NOMO-1 treated with dmso at 0.1 percent for 144 hours (cell line): ENCODE results near the gene OSBPL2.
A peak's percentile ranks its signal among the peaks of the same experiment; 100 is the strongest.

Experiments
- DNase-seq: peaks from one replicate; lab custom pipeline; 2025; ENCODE audit not compliant: unreplicated experiment; lab: John Stamatoyannopoulos, UW

The OSBPL2 gene

DNA sequence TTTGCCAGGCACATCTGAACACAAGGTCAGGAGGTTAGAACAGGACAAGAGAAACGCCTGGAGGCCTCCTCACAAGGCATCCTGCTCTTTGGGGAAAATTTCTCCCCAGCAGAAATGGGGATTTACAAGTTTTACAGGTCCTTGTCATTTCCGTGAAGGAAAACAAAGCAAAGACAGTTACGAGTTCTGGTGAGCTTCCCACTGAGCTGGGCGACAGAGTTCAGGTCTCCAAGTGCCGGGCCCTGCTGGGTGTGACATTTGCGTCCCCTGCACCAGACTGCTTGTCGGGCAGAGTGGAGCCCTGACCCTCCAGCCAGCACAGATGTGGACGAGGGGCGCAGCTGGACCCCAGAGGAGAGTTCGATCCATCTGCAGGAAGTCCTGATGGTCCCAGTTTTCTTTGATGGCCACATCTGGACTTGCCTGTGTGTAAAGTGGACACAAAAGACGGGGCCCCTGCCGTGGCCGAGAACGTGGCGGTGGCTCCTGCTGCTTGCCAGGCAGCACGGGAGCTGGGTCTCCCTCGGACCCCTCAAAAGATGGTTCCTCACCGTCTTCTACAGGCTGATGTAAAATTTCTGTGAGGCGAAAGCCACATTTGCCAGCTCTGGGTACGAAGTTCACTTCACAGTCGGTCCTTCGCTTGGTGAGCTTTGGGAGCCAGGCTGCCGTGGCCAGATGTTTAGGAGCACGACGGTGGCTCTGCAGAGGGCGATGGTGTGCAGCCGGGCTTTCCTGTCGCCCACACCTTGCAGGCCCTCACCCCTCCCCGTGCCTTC lies 59.3 kb downstream of the OSBPL2 start:
- no peak for DNase-seq

DNA sequence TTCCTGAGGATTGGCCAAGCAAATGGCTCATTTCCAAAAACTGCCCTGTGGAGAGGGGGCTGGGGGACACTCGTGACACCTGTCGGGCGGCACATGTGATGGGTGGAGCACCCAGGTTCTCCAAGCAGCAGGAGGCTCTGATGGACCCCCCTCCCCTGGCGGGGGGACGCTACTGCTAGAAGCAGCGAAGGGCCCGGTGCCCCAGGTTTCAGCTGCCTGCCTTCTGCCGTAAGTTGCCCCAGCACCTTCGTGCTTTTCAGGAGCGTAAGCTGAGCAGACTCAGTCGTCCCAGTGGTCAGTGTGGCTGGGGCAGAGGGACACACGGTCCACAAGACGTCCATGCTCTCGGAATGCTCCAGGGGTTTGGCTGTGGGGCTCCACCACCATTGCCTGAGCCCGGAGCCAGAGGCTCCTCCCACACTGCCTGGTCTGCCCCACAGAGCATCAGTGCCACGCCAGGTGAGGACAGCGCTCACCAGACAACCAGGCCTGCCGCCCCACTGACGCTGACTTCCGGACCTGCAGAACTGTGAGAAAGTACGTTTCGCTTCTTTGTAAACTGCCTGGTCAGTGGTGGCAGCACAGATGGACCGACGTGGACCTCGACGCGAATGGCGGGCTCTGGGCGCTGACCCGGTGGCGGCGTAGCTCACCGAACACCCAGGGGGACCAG lies 60.4 kb downstream of the OSBPL2 start:
- no peak for DNase-seq

DNA sequence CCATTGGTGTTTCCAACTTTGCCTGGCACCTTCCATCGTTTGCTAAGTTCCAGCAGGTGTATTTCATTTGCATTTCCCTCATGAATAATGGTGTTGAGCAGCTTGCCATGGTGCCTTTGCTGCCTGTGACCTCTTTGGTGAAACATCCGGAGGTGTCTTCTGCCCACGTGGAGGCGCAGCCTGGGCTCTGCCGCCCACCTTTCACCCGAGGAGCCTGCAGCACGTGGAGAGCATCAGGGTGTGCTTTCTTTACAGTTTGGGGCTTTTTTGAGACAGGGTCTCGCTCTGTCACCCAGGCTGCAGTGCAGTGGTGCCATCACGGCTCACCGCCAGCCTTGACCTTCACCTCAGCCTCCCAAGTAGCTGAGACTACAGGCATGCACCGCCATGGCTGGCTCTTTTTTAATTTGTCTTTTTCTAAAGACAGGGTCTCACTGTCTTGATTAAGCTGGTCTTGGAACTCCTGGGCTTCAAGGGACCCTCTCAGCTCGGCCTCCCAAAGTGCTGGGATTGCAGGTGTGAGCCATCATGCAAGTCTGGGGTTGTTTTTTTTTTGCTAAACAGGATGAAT lies 61.4 kb downstream of the OSBPL2 start:
- DNase-seq, result no peak

DNA sequence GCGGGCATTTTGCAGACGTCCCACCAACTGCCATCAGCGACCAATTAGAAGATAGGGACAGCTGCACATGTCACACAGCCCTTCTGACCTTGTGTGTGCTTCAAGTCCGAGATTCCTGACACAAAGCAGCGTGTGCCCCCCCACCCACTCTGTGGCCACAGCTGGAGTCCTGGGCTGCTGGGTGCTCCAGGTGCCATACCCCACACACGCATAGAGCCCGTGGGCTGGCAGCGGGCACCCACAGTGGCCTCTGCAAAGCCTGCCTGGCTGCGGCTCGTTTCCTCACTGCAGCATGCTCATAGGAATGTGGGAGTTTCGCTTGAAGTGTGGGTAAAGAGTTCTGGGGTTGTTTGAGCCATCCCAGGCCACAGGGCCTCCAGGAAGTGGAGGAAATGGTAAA lies 62.0 kb downstream of the OSBPL2 start:
- no peak for DNase-seq

DNA sequence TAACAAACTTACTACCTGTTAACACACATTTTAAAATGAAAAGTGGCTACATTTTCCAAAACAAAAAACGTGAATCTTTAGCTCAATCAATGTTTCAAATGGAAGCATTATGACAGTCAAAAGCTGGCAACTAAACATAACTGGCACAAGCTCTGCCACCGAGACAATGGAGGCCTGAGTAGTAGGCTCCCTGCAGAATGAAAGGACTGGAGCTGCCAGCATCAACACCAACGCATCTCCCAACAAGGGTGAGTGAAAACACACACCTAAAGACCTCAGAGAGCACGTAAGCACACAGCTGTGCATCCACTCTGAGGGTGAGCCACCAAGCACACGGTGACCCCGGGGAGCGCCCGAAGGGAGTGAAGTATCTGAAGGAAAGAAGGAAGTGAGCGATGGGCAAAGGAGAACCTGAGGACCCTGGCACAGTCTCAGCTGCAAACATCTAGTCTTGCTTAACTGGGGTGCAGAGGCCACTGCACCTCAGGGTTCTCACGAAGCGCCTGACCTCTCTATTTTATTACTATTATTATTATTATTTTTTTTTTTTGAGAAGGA lies 62.9 kb downstream of the OSBPL2 start:
- DNase-seq, result no peak

DNA sequence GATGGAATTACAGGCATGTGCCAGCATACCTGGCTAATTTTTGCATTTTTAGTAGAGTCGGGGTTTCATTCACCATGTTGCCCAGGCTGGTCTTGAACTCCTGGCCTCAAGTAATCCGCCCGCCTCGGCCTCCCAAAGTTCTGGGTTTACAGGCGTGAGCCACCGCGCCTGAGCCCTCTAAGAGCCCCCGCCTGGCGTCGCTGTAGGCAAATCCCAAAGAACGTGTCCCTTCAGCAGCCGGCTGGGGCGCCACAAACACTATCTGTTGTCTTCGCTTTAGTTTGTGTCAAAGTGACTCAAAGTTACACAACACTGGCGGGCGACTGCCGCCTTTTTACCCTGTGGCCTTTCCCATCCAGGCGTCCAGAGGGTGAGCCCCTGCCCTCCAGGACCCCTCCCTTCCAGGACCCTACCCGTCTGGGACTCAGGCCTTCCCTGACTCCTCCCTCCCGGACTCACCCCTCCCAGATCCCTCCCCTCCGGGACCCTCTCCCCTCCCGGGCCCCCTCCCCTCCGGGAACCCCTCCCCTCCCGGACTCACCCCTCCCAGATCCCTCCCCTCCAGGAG lies 63.5 kb downstream of the OSBPL2 start:
- peak; percentile 97 for DNase-seq

DNA sequence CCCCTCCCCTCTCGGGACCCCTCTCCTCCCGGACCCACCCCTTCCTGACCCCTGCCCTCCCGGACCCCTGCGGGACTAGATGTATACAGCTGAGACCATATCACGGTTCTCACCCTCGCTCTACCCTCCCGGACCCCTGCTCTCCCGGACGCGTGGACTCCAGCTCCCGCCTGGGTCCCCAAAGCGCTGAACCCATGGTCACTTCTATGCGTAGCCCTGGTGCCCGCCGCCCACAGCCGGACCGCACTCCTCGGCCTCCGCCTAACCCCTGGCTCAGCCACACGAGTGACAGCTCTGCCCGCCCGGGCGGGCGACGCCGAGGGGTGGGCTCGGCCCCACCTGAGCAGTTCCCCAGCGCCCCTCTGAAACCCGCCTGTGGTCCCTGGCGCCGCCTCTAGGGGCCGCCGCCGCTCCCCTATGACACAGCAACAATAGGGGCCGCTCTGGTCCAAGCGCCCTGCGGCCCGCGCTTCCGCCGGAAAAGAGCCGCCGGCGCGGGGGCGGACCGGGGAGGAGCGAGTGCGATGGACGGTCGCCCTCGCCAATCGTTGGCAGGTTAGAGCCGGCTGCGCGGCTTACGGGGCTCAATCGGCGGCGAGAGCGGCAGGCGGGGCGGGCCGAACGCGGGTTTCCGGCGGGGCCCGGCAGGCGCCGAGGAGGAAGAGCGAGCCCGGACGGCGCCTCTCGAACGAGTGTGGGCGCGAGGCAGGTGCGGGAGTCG lies 64.2 kb downstream of the OSBPL2 start, which contains the start of gene ADRM1:
TSS of gene ADRM1 (plus strand) at position 657 of the 721 bp plus-strand sequence. CDS start 572 bp downstream, outside the sequence.
- DNase-seq, result peak; percentile 96

DNA sequence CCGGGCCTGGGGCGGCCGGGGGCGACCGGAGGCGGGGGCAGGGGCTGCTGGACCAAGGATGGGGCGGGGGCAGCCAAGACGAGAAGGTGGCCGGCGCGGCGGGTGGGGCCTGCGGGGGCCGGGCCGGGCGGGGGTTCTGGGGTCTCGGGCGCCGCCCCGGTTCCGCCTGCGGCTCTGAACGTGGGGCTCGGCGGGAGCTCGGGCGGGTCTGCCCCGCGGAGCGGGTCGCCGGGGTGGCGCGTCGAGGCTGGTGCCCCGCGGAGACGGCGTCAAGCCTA lies 64.7 kb downstream of the OSBPL2 start:
- DNase-seq, result no peak

DNA sequence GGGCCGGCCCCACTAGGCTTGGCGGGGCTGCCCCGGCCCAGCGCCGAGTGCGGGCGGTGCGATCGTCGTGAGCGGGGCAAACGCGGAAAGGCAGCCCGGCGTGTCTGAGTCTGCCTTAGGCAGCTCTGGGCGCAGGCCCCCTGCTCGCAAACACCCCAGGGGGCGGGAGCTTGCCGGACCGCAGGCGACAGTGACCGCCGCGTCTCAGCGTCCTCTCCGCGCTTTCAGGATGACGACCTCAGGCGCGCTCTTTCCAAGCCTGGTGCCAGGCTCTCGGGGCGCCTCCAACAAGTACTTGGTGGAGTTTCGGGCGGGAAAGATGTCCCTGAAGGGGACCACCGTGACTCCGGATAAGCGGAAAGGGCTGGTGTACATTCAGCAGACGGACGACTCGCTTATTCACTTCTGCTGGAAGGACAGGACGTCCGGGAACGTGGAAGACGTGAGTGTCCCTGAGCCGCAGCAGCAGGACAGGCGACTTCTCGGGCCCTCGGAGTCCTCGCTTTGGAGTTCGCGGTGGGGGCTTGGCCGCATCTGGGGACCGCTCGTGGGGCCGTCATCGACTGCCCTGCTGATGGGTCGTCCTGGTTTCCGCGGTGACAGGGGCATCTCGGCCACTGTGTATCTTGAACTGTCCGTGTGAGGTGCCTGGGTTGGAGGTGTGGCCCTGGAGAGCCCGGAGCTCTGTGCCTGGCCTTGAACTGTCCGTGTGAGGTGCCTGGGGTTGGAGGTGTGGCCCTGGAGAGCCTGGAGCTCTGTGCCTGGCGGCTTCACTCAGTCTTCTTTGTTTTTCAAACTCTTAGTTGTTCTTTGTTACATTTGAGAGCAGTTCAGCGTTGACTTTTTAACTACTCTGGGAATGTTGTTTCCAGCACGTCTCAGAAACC lies 65.3 kb downstream of the OSBPL2 start:
- DNase-seq, result no peak

DNA sequence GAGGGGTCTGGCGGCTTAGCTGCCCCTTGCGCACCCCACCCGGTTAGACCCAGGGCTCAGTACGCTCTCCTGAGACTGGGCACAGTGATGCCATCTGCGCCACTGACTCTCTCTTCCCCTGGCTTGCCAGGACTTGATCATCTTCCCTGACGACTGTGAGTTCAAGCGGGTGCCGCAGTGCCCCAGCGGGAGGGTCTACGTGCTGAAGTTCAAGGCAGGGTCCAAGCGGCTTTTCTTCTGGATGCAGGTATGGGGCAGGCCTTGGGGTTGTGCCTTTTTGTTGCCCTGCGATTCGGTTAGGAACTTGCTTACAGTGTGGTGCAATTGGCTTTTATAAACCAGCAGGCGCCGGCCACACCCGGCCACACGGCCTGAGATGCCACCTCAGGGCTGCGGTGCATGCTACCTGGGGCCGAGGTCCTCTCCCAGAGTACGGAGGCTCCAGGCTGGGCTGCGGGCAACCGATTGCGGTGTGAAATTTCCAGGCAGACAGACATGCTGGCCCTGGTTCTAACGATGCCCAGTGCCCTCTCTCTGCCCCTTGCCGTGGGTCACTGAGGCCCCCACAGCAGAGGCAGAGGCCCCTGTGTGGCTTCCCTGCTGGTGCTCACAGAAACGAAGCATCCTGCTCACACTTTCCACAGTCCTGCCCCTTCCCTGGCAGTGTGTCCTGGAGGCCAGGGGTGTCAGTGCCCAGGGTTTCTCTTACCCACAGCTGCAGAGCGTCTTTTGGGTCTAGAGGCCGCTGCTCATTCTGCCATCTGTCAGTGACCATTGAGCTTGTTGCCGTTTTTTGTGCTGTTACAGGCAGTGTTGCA lies 66.2 kb downstream of the OSBPL2 start:
- no peak for DNase-seq

DNA sequence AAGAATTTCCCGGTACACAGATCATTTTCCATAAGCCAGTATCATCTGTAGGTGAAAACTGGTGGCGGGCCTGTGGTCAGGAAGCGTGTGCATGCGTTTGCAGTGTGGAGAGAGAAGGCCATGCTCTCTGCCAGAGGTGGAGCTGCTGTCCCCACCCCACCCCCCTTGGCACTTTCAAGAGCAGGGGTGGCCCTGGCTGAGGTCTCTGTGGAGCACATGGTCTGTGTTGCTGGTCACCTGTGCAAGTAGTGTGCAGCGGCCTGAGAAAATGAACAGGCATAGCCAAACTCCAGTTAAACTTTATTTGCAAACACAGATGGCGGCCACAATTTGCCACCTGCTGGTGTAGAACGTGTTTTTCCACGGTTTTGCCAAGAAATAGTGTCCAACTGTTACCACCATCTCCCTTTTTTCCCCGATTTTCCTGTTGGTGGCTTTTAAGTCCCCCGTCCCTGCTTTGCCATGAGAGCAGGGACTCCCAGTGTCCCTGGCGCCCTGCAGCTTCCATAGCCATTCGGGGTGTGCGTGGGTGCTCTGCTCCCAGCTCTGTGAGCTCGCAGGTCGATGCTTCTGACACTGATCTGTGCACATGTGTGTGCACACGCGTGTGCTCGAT lies 66.9 kb downstream of the OSBPL2 start:
- DNase-seq, result no peak

DNA sequence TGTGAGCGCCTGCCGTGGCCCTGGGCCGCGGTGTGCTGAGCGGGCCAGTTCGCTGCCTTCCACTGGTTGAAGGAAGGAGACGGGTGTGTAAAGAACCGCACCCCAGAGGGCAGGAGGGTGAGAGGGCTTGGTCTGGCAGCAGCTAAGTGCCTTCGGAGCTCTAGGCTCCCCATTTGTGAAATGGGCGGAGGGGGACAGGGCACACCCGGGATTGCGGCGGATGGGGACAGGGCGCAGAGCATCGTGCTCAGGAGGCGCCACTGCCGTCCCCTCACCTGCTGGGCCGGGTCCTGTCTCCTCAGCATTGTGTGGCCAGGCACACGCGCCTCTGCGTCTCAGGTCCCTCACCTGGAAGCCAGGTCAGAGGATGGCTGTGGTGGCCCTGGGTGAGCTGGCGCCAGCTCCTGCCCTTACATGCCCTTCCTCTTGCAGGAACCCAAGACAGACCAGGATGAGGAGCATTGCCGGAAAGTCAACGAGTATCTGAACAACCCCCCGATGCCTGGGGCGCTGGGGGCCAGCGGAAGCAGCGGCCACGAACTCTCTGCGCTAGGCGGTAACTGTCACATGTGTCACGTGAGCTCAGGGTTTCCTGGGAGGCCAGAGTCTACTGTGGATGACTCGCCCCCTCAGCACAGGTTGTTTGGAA lies 67.6 kb downstream of the OSBPL2 start:
- no peak for DNase-seq

DNA sequence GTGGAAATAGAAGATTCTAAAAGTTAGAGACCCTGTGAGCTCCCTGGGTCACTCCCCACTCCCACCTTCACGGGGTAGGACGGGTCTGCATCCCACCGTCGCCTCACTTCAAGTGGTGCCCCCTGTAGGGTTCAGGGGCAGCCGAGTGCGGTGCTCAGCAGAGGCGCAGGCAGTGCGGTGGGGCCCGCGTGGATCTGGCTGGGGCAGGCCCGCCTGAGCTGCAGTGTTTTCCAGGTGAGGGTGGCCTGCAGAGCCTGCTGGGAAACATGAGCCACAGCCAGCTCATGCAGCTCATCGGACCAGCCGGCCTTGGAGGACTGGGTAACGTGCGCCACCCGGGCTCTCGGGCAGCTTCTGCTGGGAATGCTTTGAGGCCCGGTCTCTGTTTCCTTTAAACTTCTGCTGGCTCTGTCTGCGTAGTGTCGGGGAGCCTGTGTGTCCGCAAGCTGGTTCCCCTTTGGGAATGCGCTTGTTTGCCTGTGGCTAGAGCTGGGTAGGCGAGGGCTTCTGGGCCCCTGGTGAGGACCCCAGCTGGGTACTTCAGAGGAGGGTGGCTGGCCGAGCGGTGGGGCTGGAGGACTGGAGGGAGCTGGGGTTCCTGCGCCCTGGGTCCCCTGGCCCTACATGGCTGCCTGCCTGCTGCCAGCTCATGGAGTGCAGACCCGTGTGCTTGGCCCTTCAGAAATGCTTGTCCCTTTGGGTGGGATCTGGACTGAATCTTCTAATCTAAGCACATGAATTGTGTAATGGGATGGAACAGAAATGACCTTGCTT lies 68.3 kb downstream of the OSBPL2 start:
- no peak for DNase-seq

DNA sequence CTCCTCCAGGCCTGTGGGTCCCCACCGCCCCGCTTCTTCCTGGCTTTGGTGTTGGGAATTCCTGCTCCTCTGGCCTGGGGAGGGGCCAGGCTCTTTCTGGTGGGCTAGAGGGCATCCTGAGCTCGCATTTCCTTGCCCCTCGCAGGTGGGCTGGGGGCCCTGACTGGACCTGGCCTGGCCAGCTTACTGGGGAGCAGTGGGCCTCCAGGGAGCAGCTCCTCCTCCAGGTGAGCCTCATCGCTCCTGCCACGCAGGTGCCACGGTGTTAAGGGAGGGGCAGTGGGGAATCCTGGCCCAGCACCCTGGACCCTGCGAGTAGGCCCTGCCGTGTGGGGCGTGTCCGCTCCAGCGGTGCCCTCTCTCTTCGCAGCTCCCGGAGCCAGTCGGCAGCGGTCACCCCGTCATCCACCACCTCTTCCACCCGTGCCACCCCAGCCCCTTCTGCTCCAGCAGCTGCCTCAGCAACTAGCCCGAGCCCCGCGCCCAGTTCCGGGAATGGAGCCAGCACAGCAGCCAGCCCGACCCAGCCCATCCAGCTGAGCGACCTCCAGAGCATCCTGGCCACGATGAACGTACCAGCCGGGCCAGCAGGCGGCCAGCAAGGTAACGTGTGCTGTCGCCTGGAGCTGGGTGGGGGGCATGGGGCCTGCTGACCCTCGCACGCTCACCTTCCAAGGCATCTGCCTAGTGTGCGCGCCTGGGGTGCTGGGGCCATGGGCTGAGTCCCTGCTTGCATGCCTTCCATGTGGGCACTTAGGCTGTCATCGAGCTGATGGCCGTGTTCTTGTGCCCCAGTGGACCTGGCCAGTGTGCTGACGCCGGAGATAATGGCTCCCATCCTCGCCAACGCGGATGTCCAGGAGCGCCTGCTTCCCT lies 69.1 kb downstream of the OSBPL2 start:
- no peak for DNase-seq

DNA sequence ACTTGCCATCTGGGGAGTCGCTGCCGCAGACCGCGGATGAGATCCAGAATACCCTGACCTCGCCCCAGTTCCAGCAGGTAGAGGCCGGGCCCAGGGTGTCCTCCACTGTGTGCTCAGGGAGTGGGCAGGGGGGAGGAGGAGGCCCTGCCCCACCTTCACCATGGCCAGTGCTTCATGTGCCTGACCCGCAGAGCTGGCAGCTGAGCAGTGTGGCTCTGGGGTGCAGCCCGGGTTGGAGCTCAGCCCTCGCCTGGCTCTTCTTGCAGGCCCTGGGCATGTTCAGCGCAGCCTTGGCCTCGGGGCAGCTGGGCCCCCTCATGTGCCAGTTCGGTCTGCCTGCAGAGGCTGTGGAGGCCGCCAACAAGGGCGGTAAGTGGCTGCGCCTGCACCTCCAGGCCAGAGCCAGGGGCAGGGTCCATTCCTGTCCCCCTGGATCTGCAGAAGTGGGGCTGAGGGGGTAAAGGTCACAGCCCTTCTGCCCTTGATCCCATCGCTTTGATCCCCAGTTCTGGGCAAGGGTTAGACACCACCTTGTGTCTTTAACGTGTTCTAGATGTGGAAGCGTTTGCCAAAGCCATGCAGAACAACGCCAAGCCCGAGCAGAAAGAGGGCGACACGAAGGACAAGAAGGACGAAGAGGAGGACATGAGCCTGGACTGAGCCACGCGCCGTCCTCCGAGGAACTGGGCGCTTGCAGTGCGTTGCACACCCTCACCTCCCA lies 69.9 kb downstream of the OSBPL2 start:
- DNase-seq, result no peak
